A673 (cell line): Measurements from ENCODE around the gene SHISAL2A. TPM values are rescaled to one million over a fixed set of nuclear protein-coding genes. Genes with fewer than 3 reads are reported as not detected.

Experiments used
- BruUV-seq: library from RNA; stranded (reverse); fragments of 400-500 nt; replicated peaks from 2 replicates; lab custom pipeline; 2021; lab: Mats Ljungman, UMichigan
- CTCF ChIA-PET: fragments of 300-600 bp; sonication (Branson Sonifier 250); formaldehyde crosslinking; loops from one replicate; lab custom pipeline; 2022; ENCODE audit warnings: antibody characterized with exemption; lab: Charles Lee
- POLR2A ChIA-PET: fragments of 300-600 bp; sonication (Branson Sonifier 250); formaldehyde crosslinking; loops from one replicate; lab custom pipeline; 2022; ENCODE audit warnings: antibody characterized with exemption; ENCODE audit not compliant: low non-redundant PET; lab: Charles Lee
- DNase-seq: peaks from one replicate; pipeline ENCODE4 v3.0.0-alpha.2; 2015; ENCODE audit warnings: low spot score
- H3K27ac ChIP-seq: fragments of 200-600 bp; sonication (generic); 2 replicates; pipeline ENCODE4 v1.5.1; 2016; ENCODE audit warnings: mixed run types, low read depth, mild to moderate bottlenecking, mixed read lengths, antibody characterized with exemption, low read length; ENCODE audit not compliant: poor library complexity, severe bottlenecking
- H3K27me3 ChIP-seq: fragments of 200-600 bp; sonication (generic); replicated peaks from 2 replicates; pipeline ENCODE4 v1.6.1; 2017; ENCODE audit warnings: mixed run types, low read depth, mild to moderate bottlenecking, mixed read lengths, antibody characterized with exemption, low read length; ENCODE audit not compliant: insufficient read depth, poor library complexity
- H3K36me3 ChIP-seq: fragments of 200-600 bp; sonication (generic); 2 replicates; pipeline ENCODE4 v1.6.1; 2016; ENCODE audit warnings: mixed run types, mild to moderate bottlenecking, mixed read lengths, antibody characterized with exemption, low read length; ENCODE audit not compliant: insufficient read depth, poor library complexity, severe bottlenecking
- H3K4me1 ChIP-seq: fragments of 200-600 bp; sonication (generic); 2 replicates; pipeline ENCODE4 v1.6.1; 2017; ENCODE audit warnings: mixed run types, mild to moderate bottlenecking, mixed read lengths, antibody characterized with exemption, low read length; ENCODE audit not compliant: insufficient read depth, poor library complexity, severe bottlenecking
- H3K4me3 ChIP-seq: fragments of 200-600 bp; sonication (generic); 2 replicates; pipeline ENCODE4 v1.5.1; 2016; ENCODE audit warnings: low read depth, mixed run types, mild to moderate bottlenecking, mixed read lengths, low read length; ENCODE audit not compliant: poor library complexity, severe bottlenecking
- H3K9me3 ChIP-seq: fragments of 200-600 bp; sonication (generic); 2 replicates; pipeline ENCODE4 v1.6.1; 2016; ENCODE audit warnings: mixed run types, low read depth, mild to moderate bottlenecking, mixed read lengths, antibody characterized with exemption, low read length; ENCODE audit not compliant: poor library complexity, severe bottlenecking
- EZH2 ChIP-seq: fragments of 200-600 bp; sonication (generic); IDR thresholded peaks from 2 replicates; pipeline ENCODE4 v1.6.1; 2017; ENCODE audit warnings: borderline replicate concordance, low read depth, mild to moderate bottlenecking, mixed read lengths, antibody characterized with exemption, low read length; ENCODE audit not compliant: poor library complexity, severe bottlenecking
- intact Hi-C: fragments of 100-400 bp; cut with micrococcal nuclease; formaldehyde crosslinking; loops from one replicate; pipeline ENCODE4 v1.10.0; 2022; ENCODE audit not compliant: unreplicated experiment
- total RNA-seq: library from RNA; stranded (reverse); gene quantifications from 2 replicates; pipeline ENCODE4 v1.2.3, GENCODE V29; 2021
- TF ChIP-seq, protein P1 (sequence below): fragments of 300-800, 200-600 bp; sonication (generic); conservative IDR thresholded peaks from 2 replicates; pipeline ENCODE4 v1.5.1; 2017; ENCODE audit warnings: low read depth, mild to moderate bottlenecking, antibody characterized with exemption, low read length, moderate library complexity, mixed read lengths

Gene SHISAL2A
- total RNA-seq, 1 experiment from 2014 or later: not detected

DNA sequence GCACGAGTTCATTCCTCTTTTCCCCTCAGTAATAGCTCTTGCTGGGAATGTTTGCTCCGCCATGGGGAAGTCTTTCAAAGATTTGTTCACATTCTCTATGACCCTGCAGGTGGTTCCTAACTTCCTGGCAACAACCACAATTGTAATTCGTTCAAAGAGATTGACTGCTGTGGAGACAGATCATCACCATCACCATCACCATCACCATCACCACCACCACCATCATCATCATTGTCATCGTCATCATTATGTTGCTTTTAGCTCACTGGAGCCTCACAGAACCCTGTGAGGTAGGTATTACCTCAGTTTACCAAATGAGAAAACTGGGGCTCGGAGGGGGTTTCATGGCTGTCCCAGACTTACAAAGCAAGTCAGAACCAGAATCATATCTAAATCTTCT lies 34.3 kb downstream of the SHISAL2A start:
- Histone ChIP-seq H3K4me1 (peaks cover 24% of the 10 kb centered on the region), H3K36me3 (no peaks in the 10 kb centered on the region), H3K27me3 (no peaks in the 10 kb centered on the region), H3K27ac (no peak overlapping the region), H3K4me3 (no peak overlapping the region), H3K9me3 (no peaks in the 10 kb centered on the region)
- DNase-seq: no peak
- ChIA-PET POLR2A (no interaction called here), CTCF (interaction anchor here (0.6 kb wide), 1 partner anchor 29 kb away, joined by 3 read pairs; no protein-coding TSS in a partner anchor)
- intact Hi-C loops: no loop called here
- no TSS peak for BruUV-seq
- no peak for TF ChIP-seq EZH2
- TF ChIP-seq, protein P1, sequence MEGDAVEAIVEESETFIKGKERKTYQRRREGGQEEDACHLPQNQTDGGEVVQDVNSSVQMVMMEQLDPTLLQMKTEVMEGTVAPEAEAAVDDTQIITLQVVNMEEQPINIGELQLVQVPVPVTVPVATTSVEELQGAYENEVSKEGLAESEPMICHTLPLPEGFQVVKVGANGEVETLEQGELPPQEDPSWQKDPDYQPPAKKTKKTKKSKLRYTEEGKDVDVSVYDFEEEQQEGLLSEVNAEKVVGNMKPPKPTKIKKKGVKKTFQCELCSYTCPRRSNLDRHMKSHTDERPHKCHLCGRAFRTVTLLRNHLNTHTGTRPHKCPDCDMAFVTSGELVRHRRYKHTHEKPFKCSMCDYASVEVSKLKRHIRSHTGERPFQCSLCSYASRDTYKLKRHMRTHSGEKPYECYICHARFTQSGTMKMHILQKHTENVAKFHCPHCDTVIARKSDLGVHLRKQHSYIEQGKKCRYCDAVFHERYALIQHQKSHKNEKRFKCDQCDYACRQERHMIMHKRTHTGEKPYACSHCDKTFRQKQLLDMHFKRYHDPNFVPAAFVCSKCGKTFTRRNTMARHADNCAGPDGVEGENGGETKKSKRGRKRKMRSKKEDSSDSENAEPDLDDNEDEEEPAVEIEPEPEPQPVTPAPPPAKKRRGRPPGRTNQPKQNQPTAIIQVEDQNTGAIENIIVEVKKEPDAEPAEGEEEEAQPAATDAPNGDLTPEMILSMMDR: no peak

DNA sequence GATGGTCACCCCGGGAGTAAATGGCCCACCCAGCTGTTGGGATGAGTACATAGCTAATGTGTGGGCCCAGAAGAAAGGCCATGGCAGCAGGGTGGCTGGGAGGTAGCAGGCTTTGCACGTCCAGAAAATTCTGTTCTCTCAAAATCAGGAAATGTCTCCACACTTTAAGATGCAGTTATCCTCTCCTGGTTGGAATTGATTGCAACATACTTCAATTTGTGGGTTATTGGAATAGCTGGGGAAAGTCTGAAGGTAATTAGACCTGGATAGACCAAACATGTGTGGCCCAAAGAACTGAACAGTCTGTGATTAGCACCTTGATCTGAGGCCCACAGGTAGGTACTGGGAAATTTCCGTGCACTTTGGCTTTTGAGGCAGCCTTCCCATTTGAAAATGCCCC lies 35.0 kb downstream of the SHISAL2A start:
- ChIA-PET CTCF (interaction anchor here (0.6 kb wide), 1 partner anchor 28 kb away, joined by 3 read pairs; no protein-coding TSS in a partner anchor), POLR2A (no interaction called here)
- TF ChIP-seq, protein P1: no peak
- no peak for TF ChIP-seq EZH2
- Histone ChIP-seq H3K27me3 (no peaks in the 10 kb centered on the region), H3K9me3 (no peaks in the 10 kb centered on the region), H3K27ac (no peak overlapping the region), H3K4me3 (no peak overlapping the region), H3K4me1 (peaks cover 18% of the 10 kb centered on the region), H3K36me3 (no peaks in the 10 kb centered on the region)
- intact Hi-C loops: no loop called here
- no TSS peak for BruUV-seq
- DNase-seq: no peak

DNA sequence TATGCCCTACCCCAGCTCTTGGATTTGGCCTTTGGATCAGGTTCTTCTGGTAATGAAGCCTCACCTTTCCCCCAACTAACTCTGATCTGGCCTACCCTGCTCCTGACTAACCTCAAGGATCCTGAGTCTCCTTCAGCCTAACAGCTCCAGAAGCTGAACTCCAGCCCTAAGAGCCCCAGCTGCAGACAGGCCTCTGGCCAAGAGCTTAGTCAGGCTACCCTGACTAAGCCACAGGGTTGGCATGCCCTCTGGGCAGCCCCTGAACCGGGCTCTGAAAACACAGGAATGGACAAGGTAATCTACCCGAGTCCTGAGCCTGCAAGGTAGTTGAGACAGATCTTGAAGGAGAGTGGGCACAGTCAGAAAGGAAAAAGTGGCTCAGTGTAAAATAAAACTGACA lies 35.7 kb downstream of the SHISAL2A start:
- H3K4me3 ChIP-seq: no peak overlapping the region
- POLR2A ChIA-PET: no interaction called here
- TF ChIP-seq EZH2: no peak
- TF ChIP-seq, protein P1: no peak
- intact Hi-C loops: no loop called here
- no peaks in the 10 kb centered on the region for H3K27me3 ChIP-seq
- no peak for DNase-seq
- CTCF ChIA-PET: no interaction called here
- no peaks in the 10 kb centered on the region for H3K36me3 ChIP-seq
- no TSS peak for BruUV-seq
- H3K27ac ChIP-seq: no peak overlapping the region
- peaks cover 14% of the 10 kb centered on the region for H3K4me1 ChIP-seq
- H3K9me3 ChIP-seq: no peaks in the 10 kb centered on the region
